Measurements from ENCODE around the gene KLHL28.
"Not testable (repeated sequence)": the region's sequence is repeated elsewhere in the genome, so short reads cannot be mapped to it uniquely, and the experiment has no call there.

The KLHL28 gene

GRCh38 chr14:44895716-44896115 is 66.0 kb downstream of the KLHL28 start:
- no peak for DNase-seq

- DNase-seq = no peak
Observed at GRCh38 chr14:44893535-44893934, 68.2 kb downstream of the KLHL28 start.

GRCh38 chr14:44891726-44892372 is 69.9 kb downstream of the KLHL28 start:
- DNase-seq = not testable (repeated sequence)

- DNase-seq = no peak
Observed at GRCh38 chr14:44889595-44890471, 71.9 kb downstream of the KLHL28 start.

GRCh38 chr14:44887596-44887955 is 74.2 kb downstream of the KLHL28 start:
- DNase-seq = no peak

- DNase-seq = no peak
Observed at GRCh38 chr14:44886860-44887595, 74.7 kb downstream of the KLHL28 start.

GRCh38 chr14:44880791-44881190 is 81.0 kb downstream of the KLHL28 start:
- DNase-seq = no peak
